Gastroesophageal sphincter (tissue), 4 donors: ENCODE measurements around the gene TCEANC2. TPM values are rescaled to one million over a fixed set of nuclear protein-coding genes. Genes with fewer than 3 reads are reported as not detected.

Source experiments
- ATAC-seq: fragments of 150-250 bp; one replicate; pipeline ENCODE4 v1.9.1; 2016; ENCODE audit warnings: mild to moderate bottlenecking, moderate library complexity
- H3K27ac ChIP-seq, 4 donors: fragments of 200-600 bp; sonication (generic) in 3 of 4; 1 replicate in 3 of 4; 2 replicates in 1 of 4; pipeline ENCODE4 v1.5.1; 2016 to 2019
- H3K27me3 ChIP-seq: fragments of 200-600 bp; sonication (generic); one replicate; pipeline ENCODE4 v1.5.1; 2019
- H3K36me3 ChIP-seq, 2 donors: fragments of 200-600 bp; sonication (generic); one replicate each; pipeline ENCODE4 v1.5.1; 2019; ENCODE audit warnings: control low read depth in 1 of 2
- H3K4me1 ChIP-seq, 3 donors: fragments of 200-600 bp; sonication (generic); 1 replicate in 2 of 3; 2 replicates in 1 of 3; pipeline ENCODE4 v1.5.1; 2016 to 2019; ENCODE audit warnings: control low read depth in 2 of 3
- H3K4me3 ChIP-seq, 2 donors: fragments of 200-600 bp; sonication (generic); one replicate each; pipeline ENCODE4 v1.5.1; 2019; ENCODE audit warnings: mild to moderate bottlenecking in 1 of 2, moderate library complexity in 1 of 2
- H3K9me3 ChIP-seq, 3 donors: fragments of 200-600 bp; sonication (generic); one replicate each; pipeline ENCODE4 v1.5.1; 2017 to 2019; ENCODE audit warnings: control low read depth in 2 of 3
- EP300 ChIP-seq: sonication (generic); formaldehyde crosslinking; IDR thresholded peaks from one replicate; pipeline ENCODE4 v1.6.1; 2017; ENCODE audit warnings: antibody characterized with exemption, mild to moderate bottlenecking
- POLR2A ChIP-seq, 2 donors: fragments of 450-650 bp; IDR thresholded peaks; one replicate each; pipeline ENCODE4 v1.6.1; 2017; ENCODE audit warnings: antibody characterized with exemption in 2 of 2, mild to moderate bottlenecking in 2 of 2, moderate library complexity in 1 of 2
- POLR2AphosphoS5 ChIP-seq: sonication (generic); formaldehyde crosslinking; IDR thresholded peaks from one replicate; pipeline ENCODE4 v1.6.1; 2017; ENCODE audit warnings: antibody characterized with exemption
- WGBS, 2 donors: methylation state at CpG; one replicate each; pipeline ENCODE4 v1.1.5; 2018; ENCODE audit warnings: low coverage in 1 of 2; 5-methylcytosine and 5-hydroxymethylcytosine counted together
- total RNA-seq, 4 donors: library from RNA; depleted of rRNA; stranded (reverse); fragments of >200 nt; gene quantifications; one replicate each; pipeline ENCODE4 v1.1.0, GENCODE V29; 2016
- TF ChIP-seq, protein P1 (sequence below), 4 experiments: fragments of 200-600 bp in 2 of 4; fragments of 450-650 bp in 2 of 4; sonication (generic) in 1 of 4; IDR thresholded peaks; one replicate each; pipeline ENCODE4 v1.5.1; 2017 to 2019; ENCODE audit warnings: antibody characterized with exemption in 4 of 4, mild to moderate bottlenecking in 2 of 4, moderate library complexity in 2 of 4

Gene TCEANC2
- total RNA-seq, 4 donors from 2014 or later = 3.6 to 10.2 (median 9.1) TPM

DNA sequence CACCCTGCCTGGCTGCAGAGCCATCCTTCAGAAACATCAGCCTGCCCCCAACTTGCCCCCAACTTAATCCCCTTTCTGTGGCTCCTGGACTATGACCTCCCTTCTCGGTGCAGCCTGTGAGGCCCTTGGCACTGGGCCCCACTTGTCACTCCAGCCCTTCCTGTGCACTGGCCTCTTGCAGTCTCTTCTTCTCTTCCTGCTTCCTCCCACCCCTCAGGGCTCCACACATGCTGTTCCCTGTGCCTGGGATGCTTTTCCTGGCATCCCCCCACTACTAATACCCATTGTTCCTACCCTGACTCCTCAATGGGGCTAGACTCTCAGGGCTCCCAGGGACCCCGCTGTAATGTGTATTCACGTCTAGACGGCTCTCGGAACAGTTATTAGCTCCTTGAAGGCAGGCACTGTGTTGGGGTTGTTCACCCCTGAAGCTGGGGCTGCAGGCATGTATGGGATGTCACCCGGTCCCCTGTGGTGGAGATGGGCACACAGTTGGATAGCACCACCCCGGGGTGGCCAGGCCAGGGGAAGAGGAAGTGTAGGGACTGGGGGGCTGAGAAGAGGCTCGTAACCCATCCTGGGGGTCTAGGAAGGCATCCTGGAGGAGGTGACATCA is 39.9 kb upstream of the TCEANC2 start:
- Histone ChIP-seq H3K27ac (no peak overlapping the region), H3K36me3 (no peaks in the 10 kb centered on the region), H3K27me3 (peaks cover 28% of the 10 kb centered on the region), H3K9me3 (no peaks in the 10 kb centered on the region), H3K4me3 (no peak overlapping the region), H3K4me1 (no peaks in the 10 kb centered on the region)
- 11 to 64% methylated on average over 1 to 5 of the region's 8 CpGs for WGBS, 2 donors
- no peak for TF ChIP-seq POLR2A (IDR thresholded peaks at IDR 0.05)
- no peak for TF ChIP-seq POLR2AphosphoS5
- TF ChIP-seq EP300 = no peak
- TF ChIP-seq, protein P1, sequence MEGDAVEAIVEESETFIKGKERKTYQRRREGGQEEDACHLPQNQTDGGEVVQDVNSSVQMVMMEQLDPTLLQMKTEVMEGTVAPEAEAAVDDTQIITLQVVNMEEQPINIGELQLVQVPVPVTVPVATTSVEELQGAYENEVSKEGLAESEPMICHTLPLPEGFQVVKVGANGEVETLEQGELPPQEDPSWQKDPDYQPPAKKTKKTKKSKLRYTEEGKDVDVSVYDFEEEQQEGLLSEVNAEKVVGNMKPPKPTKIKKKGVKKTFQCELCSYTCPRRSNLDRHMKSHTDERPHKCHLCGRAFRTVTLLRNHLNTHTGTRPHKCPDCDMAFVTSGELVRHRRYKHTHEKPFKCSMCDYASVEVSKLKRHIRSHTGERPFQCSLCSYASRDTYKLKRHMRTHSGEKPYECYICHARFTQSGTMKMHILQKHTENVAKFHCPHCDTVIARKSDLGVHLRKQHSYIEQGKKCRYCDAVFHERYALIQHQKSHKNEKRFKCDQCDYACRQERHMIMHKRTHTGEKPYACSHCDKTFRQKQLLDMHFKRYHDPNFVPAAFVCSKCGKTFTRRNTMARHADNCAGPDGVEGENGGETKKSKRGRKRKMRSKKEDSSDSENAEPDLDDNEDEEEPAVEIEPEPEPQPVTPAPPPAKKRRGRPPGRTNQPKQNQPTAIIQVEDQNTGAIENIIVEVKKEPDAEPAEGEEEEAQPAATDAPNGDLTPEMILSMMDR (IDR thresholded peaks at IDR 0.05) = no peak
- ATAC-seq = no peak

DNA sequence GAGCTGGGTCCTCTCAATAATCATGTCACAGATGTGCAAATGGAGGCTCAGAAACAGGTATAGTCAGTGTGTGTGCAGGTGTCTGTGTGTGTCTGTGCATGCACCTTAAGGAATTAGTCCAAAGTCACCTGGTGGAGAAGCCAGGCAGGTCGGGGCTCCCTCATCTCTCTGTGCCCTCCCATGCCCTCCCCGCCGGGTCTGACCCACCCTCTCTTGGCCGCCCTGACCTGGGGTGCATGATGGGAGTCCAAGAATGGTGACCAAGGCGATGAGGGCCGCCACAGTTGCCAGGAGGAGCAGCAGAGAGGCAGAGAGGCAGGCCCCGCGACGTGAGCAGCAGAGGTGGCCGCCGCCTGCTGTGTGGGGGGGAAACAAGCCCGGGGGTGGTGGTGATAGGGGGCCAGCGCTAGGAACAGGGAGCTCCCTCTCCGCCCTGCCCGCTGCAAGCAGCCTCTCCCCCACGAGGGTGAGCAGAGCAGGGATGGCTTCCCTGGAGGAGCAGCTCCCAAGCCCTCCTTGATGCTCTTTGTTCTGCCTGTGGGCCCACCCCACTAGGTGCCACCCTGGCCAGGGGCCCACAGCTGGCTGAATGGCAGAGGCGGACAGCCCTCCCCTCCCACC is 39.3 kb upstream of the TCEANC2 start:
- WGBS, 2 donors = no CpG with 5 or more reads among the region's 17 CpGs
- no peak for ATAC-seq
- H3K4me3 ChIP-seq = no peak overlapping the region

DNA sequence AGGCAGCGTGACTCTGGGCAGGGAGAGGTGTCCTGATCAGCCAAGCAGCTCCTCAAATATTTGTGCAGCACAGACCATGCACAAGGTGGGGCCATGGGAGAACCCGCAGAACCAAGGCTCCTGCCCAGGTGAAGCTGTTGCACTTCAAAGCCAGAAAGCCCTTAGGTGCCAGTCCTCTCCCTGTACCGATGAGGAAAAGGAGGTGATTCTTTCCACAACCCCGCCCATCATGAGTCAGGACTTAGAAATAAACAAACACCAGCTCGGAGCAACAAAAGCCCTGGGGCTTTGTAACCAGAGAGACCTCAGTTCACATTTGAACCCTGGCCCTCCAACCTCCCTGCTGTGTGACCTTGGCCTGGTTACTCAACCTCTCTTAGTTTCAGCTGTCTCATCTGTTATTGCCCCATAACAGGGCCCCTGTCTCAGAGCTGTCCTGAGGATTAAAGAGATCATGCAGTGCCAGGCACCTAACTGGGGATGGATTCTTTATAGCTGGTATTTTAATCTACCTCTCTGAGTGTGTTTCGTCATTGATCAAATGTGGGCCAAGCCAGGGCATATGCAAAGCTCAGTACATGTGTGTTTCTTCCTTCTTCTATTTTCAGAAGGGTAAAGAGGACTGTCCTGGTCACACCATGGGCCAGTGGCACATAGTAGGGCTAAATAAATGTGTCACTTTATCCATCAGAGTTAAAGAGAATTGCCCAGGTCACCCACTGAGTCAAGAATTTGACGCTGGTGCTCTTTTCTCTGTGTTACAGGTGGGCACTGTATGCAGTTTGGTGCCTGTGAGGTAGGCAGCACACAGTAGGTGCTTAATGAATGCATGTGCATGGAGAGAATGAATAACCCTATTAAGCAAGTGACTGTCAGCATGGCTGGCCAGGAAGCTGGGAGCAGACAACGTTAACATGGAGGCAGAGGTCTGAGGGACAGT is 36.8 kb upstream of the TCEANC2 start:
- no peak for ATAC-seq
- WGBS, 2 donors = 60% methylated on average over 8 of the region's 8 CpGs; no CpG with 5 or more reads in 1 of the 2 donors

More for the DNA sequence above, 39.3 kb upstream of the TCEANC2 start:
- H3K4me1 ChIP-seq = no peaks in the 10 kb centered on the region
- TF ChIP-seq POLR2A (IDR thresholded peaks at IDR 0.05) (no peak), POLR2AphosphoS5 (no peak), EP300 (no peak)
- TF ChIP-seq, protein P1 (IDR thresholded peaks at IDR 0.05) = no peak
- H3K9me3 ChIP-seq = no peaks in the 10 kb centered on the region
- H3K27ac ChIP-seq = no peak overlapping the region
- peaks cover 28% of the 10 kb centered on the region for H3K27me3 ChIP-seq
- H3K36me3 ChIP-seq = no peaks in the 10 kb centered on the region

DNA sequence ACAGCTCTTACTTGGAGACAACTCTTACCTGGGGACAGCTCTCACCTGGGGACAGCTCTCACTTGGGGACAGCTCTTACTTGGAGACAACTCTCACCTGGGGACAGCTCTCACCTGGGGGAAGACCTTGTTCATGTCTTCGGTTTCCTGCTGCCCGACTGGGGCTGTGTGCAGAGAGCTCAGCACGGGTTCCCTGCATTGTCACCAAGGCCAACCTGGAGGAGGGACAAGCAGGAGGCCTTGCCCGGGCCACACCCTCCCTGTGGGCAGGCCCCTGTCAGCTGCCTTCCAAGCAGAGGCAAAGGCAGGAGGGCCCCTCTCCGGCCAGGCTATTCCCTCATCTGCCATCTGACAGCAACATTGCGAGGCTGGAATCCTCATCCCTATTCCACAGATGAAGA is 35.4 kb upstream of the TCEANC2 start, which contains the start of gene LDLRAD1:
Gene LDLRAD1 (minus strand): TSS at position 208 of the 400 bp plus-strand sequence. CDS start 74 bp downstream, at position 134.
- no peak for ATAC-seq

More for the DNA sequence above, 36.8 kb upstream of the TCEANC2 start:
- Histone ChIP-seq H3K36me3 (no peaks in the 10 kb centered on the region), H3K9me3 (no peaks in the 10 kb centered on the region), H3K4me3 (no peak overlapping the region), H3K27ac (no peak overlapping the region), H3K27me3 (peaks cover 28% of the 10 kb centered on the region), H3K4me1 (no peaks in the 10 kb centered on the region)
- no peak for TF ChIP-seq POLR2A (IDR thresholded peaks at IDR 0.05)
- TF ChIP-seq, protein P1 (IDR thresholded peaks at IDR 0.05) = no peak
- TF ChIP-seq EP300 = no peak
- TF ChIP-seq POLR2AphosphoS5 = no peak

More for the DNA sequence above, 35.4 kb upstream of the TCEANC2 start, which contains the start of gene LDLRAD1:
- H3K9me3 ChIP-seq = no peaks in the 10 kb centered on the region
- no CpG with 5 or more reads among the region's 6 CpGs for WGBS, 2 donors
- no peaks in the 10 kb centered on the region for H3K4me1 ChIP-seq
- H3K36me3 ChIP-seq = no peaks in the 10 kb centered on the region
- H3K4me3 ChIP-seq = no peak within 1 kb of the TSS
- no peak for TF ChIP-seq EP300
- TF ChIP-seq POLR2AphosphoS5 = no peak
- no peak for TF ChIP-seq POLR2A (IDR thresholded peaks at IDR 0.05)
- TF ChIP-seq, protein P1 (IDR thresholded peaks at IDR 0.05) = no peak
- H3K27me3 ChIP-seq = peaks cover 25% of the 10 kb centered on the region
- no peak within 1 kb of the TSS for H3K27ac ChIP-seq
